Kidney (tissue), 14 donors: ENCODE data around the gene LIFR. TPM values are rescaled to one million over a fixed set of nuclear protein-coding genes. Genes with fewer than 3 reads are reported as not detected.

Experiments
- DNase-seq, 5 donors: peaks; one replicate each; pipeline ENCODE4 v3.0.0-alpha.2; 2013 to 2020
- FAIRE-seq: peaks from 2 replicates; lab custom pipeline; 2012; peaks lifted over from hg19 to GRCh38; lab: Jason Lieb, UNC
- H3K27ac ChIP-seq, 2 donors: one replicate each; pipeline ENCODE4 v1.7.0; 2013; ENCODE audit warnings: low read depth in 2 of 2, low read length in 2 of 2, inconsistent platforms in 1 of 2
- H3K27me3 ChIP-seq: one replicate; pipeline ENCODE4 v1.7.1; 2013; ENCODE audit warnings: low read length, inconsistent platforms; ENCODE audit not compliant: control insufficient read depth, insufficient read depth
- H3K36me3 ChIP-seq, 3 donors: one replicate each; pipeline versions ENCODE4 v1.7.0 to v1.7.1; 2013; ENCODE audit warnings: low read length in 3 of 3, control low read depth in 1 of 3, inconsistent platforms in 1 of 3; ENCODE audit not compliant: insufficient read depth in 3 of 3, control insufficient read depth in 2 of 3
- H3K4me1 ChIP-seq, 3 donors: one replicate each; pipeline versions ENCODE4 v1.7.0 to v1.7.1; 2013; ENCODE audit warnings: low read length in 3 of 3, inconsistent platforms in 1 of 3, low read depth in 1 of 3; ENCODE audit not compliant: control insufficient read depth in 2 of 3, insufficient read depth in 2 of 3
- H3K4me3 ChIP-seq, 3 donors: one replicate each; pipeline versions ENCODE4 v1.7.0 to v1.8.1; 2013; ENCODE audit warnings: low read length in 3 of 3, control low read depth in 1 of 3, inconsistent platforms in 1 of 3
- H3K9ac ChIP-seq, 3 donors: one replicate each; pipeline versions ENCODE4 v1.7.0 to v1.7.1; 2013; ENCODE audit warnings: low read length in 3 of 3, control low read depth in 1 of 3, inconsistent platforms in 1 of 3
- H3K9me3 ChIP-seq, 3 donors: one replicate each; pipeline versions ENCODE4 v1.7.0 to v1.7.1; 2013; ENCODE audit warnings: low read length in 3 of 3, control low read depth in 1 of 3, inconsistent platforms in 1 of 3; ENCODE audit not compliant: control insufficient read depth in 2 of 3, insufficient read depth in 1 of 3
- CTCF ChIP-seq: IDR thresholded peaks from 3 replicates; pipeline ENCODE4 v1.5.1; 2012; ENCODE audit warnings: mild to moderate bottlenecking, moderate library complexity, borderline replicate concordance; ENCODE audit not compliant: insufficient read depth; ENCODE audit errors: extremely low read depth
- intact Hi-C: fragments of 100-400 bp; cut with DNase I; formaldehyde crosslinking; loops from one replicate; pipeline ENCODE4 v1.11.1; 2022
- polyA plus RNA-seq: library from polyadenylated mRNA; stranded (reverse); fragments of 350-450 nt; fragmentation: Illumina TruSeq; extraction: RNeasy Lipid Tissue Mini Kit (QIAGEN cat#74804); gene quantifications from one replicate; pipeline ENCODE4 v1.2.3, GENCODE V29; 2014; ENCODE audit warnings: low read depth, low replicate concordance; ENCODE audit not compliant: insufficient read depth
- total RNA-seq: library from RNA; stranded (reverse); fragmentation: NEBNext Ultra II Directional; extraction: Animal tissue kit (Norgen Biotek cat#: 25700); gene quantifications from one replicate; pipeline ENCODE4 v1.2.1, GENCODE V29; 2021
- donor health status: control.
- donor health status: control.
- donor health status: control.
- donor health status: control.
- donor health status: control.
- donor health status: DM: yes; HTN: yes; CAD: no.
- donor health status: Normal renal cell carcinoma (clear cell type).

The LIFR gene
- total and polyA plus RNA-seq, 2 donors from 2014 or later, result 8.5 to 90.1 TPM

- intact Hi-C loops, result no loop called here
- no peaks in the 10 kb centered on the region for H3K9me3 ChIP-seq
- H3K4me1 ChIP-seq, result no peaks in the 10 kb centered on the region
- H3K9ac ChIP-seq, result no peak overlapping the region
- no peak for TF ChIP-seq CTCF
- no peaks in the 10 kb centered on the region for H3K27me3 ChIP-seq
- peaks cover 3 to 10% (median 8%) of the 10 kb centered on the region in 3 donors for H3K36me3 ChIP-seq
- H3K4me3 ChIP-seq, result no peak overlapping the region
- no peak overlapping the region for H3K27ac ChIP-seq
- no peak for FAIRE-seq
- peak in 1 of 5 donors; percentile 30 for DNase-seq
Observed at GRCh38 chr5:38478878-38479277, 77.6 kb downstream of the LIFR start.

- Histone ChIP-seq H3K9ac (no peak overlapping the region), H3K27ac (no peak overlapping the region), H3K36me3 (peaks cover 3 to 10% (median 8%) of the 10 kb centered on the region in 3 donors), H3K4me3 (no peak overlapping the region), H3K27me3 (no peaks in the 10 kb centered on the region), H3K9me3 (no peaks in the 10 kb centered on the region), H3K4me1 (no peaks in the 10 kb centered on the region)
- no peak for TF ChIP-seq CTCF
- FAIRE-seq (no peak), DNase-seq (no peak)
- intact Hi-C loops, result no loop called here
Observed at GRCh38 chr5:38478166-38478565, 78.3 kb downstream of the LIFR start.

GRCh38 chr5:38473008-38473407 lies 83.4 kb downstream of the LIFR start:
- no peak for DNase-seq
- no peak for TF ChIP-seq CTCF
- intact Hi-C loops, result no loop called here
- FAIRE-seq, result no peak
- Histone ChIP-seq H3K36me3 (no peaks in the 10 kb centered on the region), H3K4me3 (no peak overlapping the region), H3K9ac (no peak overlapping the region), H3K27me3 (no peaks in the 10 kb centered on the region), H3K27ac (no peak overlapping the region), H3K4me1 (peaks cover 5 to 8% (median 6%) of the 10 kb centered on the region in 3 donors), H3K9me3 (no peaks in the 10 kb centered on the region)

- peaks cover 5 to 13% (median 11%) of the 10 kb centered on the region in 3 donors for H3K4me1 ChIP-seq
Observed at GRCh38 chr5:38472541-38472940, 83.9 kb downstream of the LIFR start.

More at GRCh38 chr5:38472541-38472940, 83.9 kb downstream of the LIFR start:
- no peak overlapping the region for H3K4me3 ChIP-seq
- intact Hi-C loops, result no loop called here
- TF ChIP-seq CTCF, result no peak
- FAIRE-seq (no peak), DNase-seq (no peak)
- no peak overlapping the region for H3K27ac ChIP-seq
- H3K9ac ChIP-seq, result no peak overlapping the region
- H3K27me3 ChIP-seq, result no peaks in the 10 kb centered on the region
- H3K9me3 ChIP-seq, result no peaks in the 10 kb centered on the region
- H3K36me3 ChIP-seq, result no peaks in the 10 kb centered on the region
